ENCODE measurements around the gene FSTL1.

- no peak for TF ChIP-seq CTCF (IDR thresholded peaks at IDR 0.05)
- TF ChIP-seq EP300 (IDR thresholded peaks at IDR 0.05): no peak
Measured at GRCh38 chr3:120497336-120497735, 46.5 kb upstream of the FSTL1 start.
